ENCODE measurements around the gene DAG1. TPM values are rescaled to one million over a fixed set of nuclear protein-coding genes. Genes with fewer than 3 reads are reported as not detected.

The DAG1 gene
- 100 to 1,000 TPM in 2 of 3 donors, 10 to 100 TPM in 1; 99.7 to 116 (median 102) TPM for polyA plus RNA-seq (ENCODE audit: insufficient read length in 3 of 3)
- long read RNA-seq, donor 1, full-length matches to known transcripts, result 22 of 84 reads
- long read RNA-seq, donor 1, partial matches to known transcripts, result 62 of 84 reads
- long read RNA-seq, donor 1, other reads (novel, unspliced or antisense), result 0 of 84 reads
- long read RNA-seq, donor 2, full-length matches to known transcripts, result 34 of 34 reads
- long read RNA-seq, donor 2, partial matches to known transcripts, result 0 of 34 reads
- long read RNA-seq, donor 2, other reads (novel, unspliced or antisense), result 0 of 34 reads
- long read RNA-seq, donor 3, full-length matches to known transcripts, result 37 of 37 reads
- long read RNA-seq, donor 3, partial matches to known transcripts, result 0 of 37 reads
- long read RNA-seq, donor 3, other reads (novel, unspliced or antisense), result 0 of 37 reads
- long read RNA-seq, donor 4, full-length matches to known transcripts, result 22 of 22 reads
- long read RNA-seq, donor 4, partial matches to known transcripts, result 0 of 22 reads
- long read RNA-seq, donor 4, other reads (novel, unspliced or antisense), result 0 of 22 reads
- long read RNA-seq, donor 5, result 0 reads
- long read RNA-seq, donor 6, full-length matches to known transcripts, result 37 of 37 reads
- long read RNA-seq, donor 6, partial matches to known transcripts, result 0 of 37 reads
- long read RNA-seq, donor 6, other reads (novel, unspliced or antisense), result 0 of 37 reads
- long read RNA-seq, donor 7, full-length matches to known transcripts, result 19 of 19 reads
- long read RNA-seq, donor 7, partial matches to known transcripts, result 0 of 19 reads
- long read RNA-seq, donor 7, other reads (novel, unspliced or antisense), result 0 of 19 reads
- long read RNA-seq, donor 8, full-length matches to known transcripts, result 45 of 45 reads
- long read RNA-seq, donor 8, partial matches to known transcripts, result 0 of 45 reads
- long read RNA-seq, donor 8, other reads (novel, unspliced or antisense), result 0 of 45 reads
- long read RNA-seq, donor 9, full-length matches to known transcripts, result 34 of 90 reads
- long read RNA-seq, donor 9, partial matches to known transcripts, result 56 of 90 reads
- long read RNA-seq, donor 9, other reads (novel, unspliced or antisense), result 0 of 90 reads
- long read RNA-seq, donor 10, full-length matches to known transcripts, result 18 of 18 reads
- long read RNA-seq, donor 10, partial matches to known transcripts, result 0 of 18 reads
- long read RNA-seq, donor 10, other reads (novel, unspliced or antisense), result 0 of 18 reads
- long read RNA-seq, donor 11, full-length matches to known transcripts, result 27 of 27 reads
- long read RNA-seq, donor 11, partial matches to known transcripts, result 0 of 27 reads
- long read RNA-seq, donor 11, other reads (novel, unspliced or antisense), result 0 of 27 reads
- long read RNA-seq, donor 12, full-length matches to known transcripts, result 13 of 13 reads
- long read RNA-seq, donor 12, partial matches to known transcripts, result 0 of 13 reads
- long read RNA-seq, donor 12, other reads (novel, unspliced or antisense), result 0 of 13 reads
- long read RNA-seq, donor 13, full-length matches to known transcripts, result 54 of 54 reads
- long read RNA-seq, donor 13, partial matches to known transcripts, result 0 of 54 reads
- long read RNA-seq, donor 13, other reads (novel, unspliced or antisense), result 0 of 54 reads
- long read RNA-seq, donor 14, full-length matches to known transcripts, result 13 of 13 reads
- long read RNA-seq, donor 14, partial matches to known transcripts, result 0 of 13 reads
- long read RNA-seq, donor 14, other reads (novel, unspliced or antisense), result 0 of 13 reads
- long read RNA-seq, donor 15, full-length matches to known transcripts, result 20 of 20 reads
- long read RNA-seq, donor 15, partial matches to known transcripts, result 0 of 20 reads
- long read RNA-seq, donor 15, other reads (novel, unspliced or antisense), result 0 of 20 reads
- long read RNA-seq, donor 16, full-length matches to known transcripts, result 74 of 74 reads
- long read RNA-seq, donor 16, partial matches to known transcripts, result 0 of 74 reads
- long read RNA-seq, donor 16, other reads (novel, unspliced or antisense), result 0 of 74 reads

DNA sequence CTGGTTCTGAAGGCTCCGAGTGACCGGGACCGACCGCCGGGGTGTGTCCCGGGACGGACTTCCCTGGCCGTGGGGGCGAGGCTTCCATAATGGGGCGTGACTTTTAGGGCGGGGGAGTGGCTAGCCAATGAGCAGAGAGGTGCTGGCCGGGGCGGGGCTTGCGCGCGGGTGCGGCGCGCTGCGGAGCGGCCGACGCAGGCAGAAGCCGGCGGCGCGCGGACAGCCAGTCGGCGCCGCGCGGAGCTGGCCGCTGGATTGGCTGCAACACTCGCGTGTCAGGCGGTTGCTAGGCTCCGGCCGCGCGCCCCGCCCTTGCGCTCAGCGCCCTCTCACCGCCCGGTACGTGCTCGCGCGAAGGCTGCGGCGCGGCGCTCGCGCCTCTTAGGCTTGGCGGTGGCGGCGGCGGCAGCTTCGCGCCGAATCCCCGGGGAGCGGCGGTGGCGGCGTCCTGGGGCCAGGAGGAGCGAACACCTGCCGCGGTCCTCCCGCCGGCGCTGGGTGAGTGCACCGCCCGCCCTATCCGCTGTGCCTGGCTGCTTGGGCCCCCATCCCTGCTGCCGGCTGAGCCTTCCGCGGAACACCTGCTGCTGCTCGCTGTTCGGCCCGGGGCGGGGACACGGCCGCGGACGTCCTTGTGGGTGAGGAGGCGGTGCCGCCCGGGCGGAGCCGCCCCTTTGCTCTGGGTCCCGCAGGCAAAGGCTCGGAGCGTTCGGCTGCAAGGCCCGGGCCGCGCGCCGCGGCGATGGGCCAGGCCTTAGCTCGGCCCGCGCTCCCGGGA is at the start of gene DAG1:
Gene DAG1, plus strand, starts transcription at position 332 of the 778 bp plus-strand sequence. CDS start 40,268 bp downstream, outside the sequence.
- peak; percentile 88 to 97 (median 96) for DNase-seq (ENCODE audit: extremely low read depth in 1 of 11, low read depth in 9 of 11, low spot score in 4 of 11)

- DNase-seq (ENCODE audit: extremely low read depth in 1 of 11, low read depth in 9 of 11, low spot score in 4 of 11), result no peak
These were observed 48.1 kb upstream of the DAG1 start for GRCh38 chr3:49421890-49422378.

- DNase-seq (ENCODE audit: extremely low read depth in 1 of 11, low read depth in 9 of 11, low spot score in 4 of 11), result peak in 3 of 11 donors; percentile 45 to 67 (median 61)
These were observed 47.5 kb upstream of the DAG1 start, which contains the start of gene AMT for GRCh38 chr3:49422379-49423248. AMT (minus strand) TSS chr3:49422473; CDS start chr3:49422450, 23 bp downstream.

- no peak for DNase-seq (ENCODE audit: extremely low read depth in 1 of 11, low read depth in 9 of 11, low spot score in 4 of 11)
These were observed 45.3 kb upstream of the DAG1 start for GRCh38 chr3:49424816-49425215.

DNA sequence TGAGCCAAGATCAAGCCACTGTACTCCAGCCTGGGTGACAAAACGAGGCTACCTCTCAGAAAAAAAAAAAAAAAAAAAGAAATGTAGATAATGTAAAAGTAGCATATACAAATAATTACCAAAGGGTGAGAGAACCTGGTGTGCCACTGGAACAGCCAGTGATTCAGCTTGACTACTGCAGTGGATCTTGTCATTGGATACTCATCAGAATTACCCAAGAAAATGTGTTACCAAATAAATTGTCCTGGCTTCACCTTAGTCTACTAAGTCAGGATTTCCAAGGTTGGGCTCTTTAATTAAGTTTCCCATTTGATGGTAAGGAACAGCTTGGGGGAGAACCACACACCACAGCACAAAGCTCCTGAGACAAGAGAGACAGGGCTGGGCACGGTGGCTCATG is 42.5 kb upstream of the DAG1 start:
- no peak for DNase-seq (ENCODE audit: extremely low read depth in 1 of 11, low read depth in 9 of 11, low spot score in 4 of 11)

DNA sequence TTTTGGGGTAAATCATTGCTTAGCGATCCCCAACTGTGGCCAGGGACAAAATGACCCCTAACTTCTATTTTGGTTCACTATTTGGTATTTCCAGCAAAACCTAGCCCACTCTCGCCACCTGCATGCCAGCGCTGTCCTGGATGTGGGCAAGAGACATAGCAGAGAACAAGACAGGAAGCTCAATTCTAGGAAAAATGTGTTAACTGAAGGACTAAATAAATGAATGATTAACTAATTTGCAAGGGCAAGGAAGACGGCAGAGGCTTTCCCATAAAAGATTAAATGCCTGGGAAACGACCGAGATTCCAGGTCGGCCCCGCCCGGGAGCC is 41.4 kb upstream of the DAG1 start:
- peak in 1 of 11 donors; percentile 38 for DNase-seq (ENCODE audit: extremely low read depth in 1 of 11, low read depth in 9 of 11, low spot score in 4 of 11)

GRCh38 chr3:49434731-49435130 is 35.3 kb upstream of the DAG1 start:
- DNase-seq (ENCODE audit: extremely low read depth in 1 of 11, low read depth in 9 of 11, low spot score in 4 of 11), result no peak

- DNase-seq (ENCODE audit: extremely low read depth in 1 of 11, low read depth in 9 of 11, low spot score in 4 of 11), result no peak
These were observed 24.7 kb upstream of the DAG1 start for GRCh38 chr3:49445391-49445790.

DNA sequence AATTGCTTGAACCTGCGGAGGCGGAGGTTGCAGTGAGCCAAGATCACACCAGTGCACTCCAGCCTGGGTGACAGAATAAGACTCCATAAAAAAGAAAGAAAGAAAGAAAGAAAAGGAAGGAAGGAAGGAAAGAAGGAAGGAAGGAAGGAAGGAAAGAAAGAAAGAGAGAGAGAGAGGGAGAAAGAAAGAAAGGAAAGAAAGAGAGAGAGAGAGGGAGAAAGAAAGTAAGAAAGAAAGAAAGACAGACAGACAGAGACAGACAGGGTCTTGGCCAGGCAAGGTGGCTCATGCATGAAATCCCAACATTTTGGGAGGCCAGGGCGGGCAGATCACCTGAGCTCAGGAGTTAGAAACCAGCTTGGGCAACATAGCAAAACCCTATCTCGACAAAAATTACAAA is 16.4 kb upstream of the DAG1 start:
- no peak for DNase-seq (ENCODE audit: extremely low read depth in 1 of 11, low read depth in 9 of 11, low spot score in 4 of 11)

GRCh38 chr3:49454458-49454857 is 15.6 kb upstream of the DAG1 start:
- DNase-seq (ENCODE audit: extremely low read depth in 1 of 11, low read depth in 9 of 11, low spot score in 4 of 11), result peak in 1 of 11 donors; percentile 60

- DNase-seq (ENCODE audit: extremely low read depth in 1 of 11, low read depth in 9 of 11, low spot score in 4 of 11), result no peak
These were observed 15.0 kb upstream of the DAG1 start for GRCh38 chr3:49454898-49455681.

DNA sequence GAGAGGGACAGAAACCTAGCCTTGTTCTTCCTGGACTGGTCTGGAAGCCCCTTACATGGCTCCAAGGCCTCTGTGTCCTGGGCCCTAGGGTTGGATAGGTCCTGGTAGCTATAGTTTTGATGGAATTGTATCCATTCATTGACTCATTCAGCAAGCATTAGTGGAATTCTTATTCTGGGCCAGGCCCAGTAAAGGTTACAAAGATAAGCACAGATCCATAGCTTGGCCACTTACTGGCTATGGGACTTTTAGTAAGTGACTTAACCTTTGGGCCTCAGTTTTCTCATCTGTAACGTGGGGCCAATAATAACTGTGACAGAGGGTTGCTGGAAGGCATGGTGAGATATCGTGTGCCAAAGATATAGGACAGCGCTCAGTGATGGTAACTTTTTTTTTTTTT is 13.6 kb upstream of the DAG1 start:
- DNase-seq (ENCODE audit: extremely low read depth in 1 of 11, low read depth in 9 of 11, low spot score in 4 of 11), result no peak

DNA sequence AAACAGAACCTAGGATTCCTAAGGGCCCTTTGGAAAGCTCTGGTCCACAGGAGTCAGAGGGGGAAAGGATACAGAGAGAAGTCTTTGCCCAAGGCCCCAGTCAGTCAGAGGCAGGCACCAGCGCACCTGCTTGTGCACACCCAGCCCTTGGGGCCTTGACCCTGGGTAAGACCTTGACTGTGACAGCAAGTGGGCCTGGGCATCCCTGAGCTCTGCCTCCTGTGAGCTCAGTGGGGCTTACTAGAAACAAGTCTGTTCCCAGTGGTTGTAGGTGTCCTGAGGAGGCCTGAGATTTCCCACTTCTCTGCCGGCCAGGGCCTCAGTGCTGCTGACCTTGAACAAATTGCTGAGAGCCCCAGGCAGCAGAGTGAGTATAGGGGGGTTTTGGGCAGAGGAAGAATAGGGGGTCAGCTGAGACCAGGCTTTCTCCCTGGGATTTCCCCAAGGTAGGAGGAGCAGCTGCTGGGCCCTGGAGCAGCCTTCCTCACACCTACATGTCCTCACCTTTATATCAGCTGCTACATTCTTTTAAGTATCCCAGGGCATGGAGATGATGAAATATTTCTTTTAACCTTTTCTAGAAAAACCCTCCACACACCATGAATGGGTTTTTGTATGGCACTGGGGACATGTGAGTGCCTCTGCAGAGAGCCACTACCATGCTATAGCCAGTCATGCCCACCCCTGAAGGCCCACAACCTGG is 9.7 kb upstream of the DAG1 start:
- no peak for DNase-seq (ENCODE audit: extremely low read depth in 1 of 11, low read depth in 9 of 11, low spot score in 4 of 11)

DNA sequence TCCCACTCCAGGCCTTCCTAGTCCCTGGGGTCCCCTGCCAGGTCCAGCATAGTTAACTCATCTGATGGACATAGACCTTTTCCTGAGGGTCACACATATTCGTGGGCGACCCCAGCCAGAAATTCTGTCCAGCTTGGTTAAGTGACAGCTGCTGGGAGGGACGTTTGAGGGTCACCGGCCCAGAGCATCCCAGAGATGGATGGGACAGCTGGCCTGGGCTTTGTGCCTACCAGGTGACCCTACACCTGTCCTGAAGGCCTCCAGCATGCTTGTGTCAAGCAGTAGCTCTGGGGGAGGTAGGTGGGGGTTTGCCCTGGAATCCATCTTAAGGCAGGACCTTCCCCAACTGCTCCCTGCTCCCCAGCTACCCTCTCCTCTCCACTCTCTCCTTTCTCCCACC is 9.1 kb upstream of the DAG1 start:
- no peak for DNase-seq (ENCODE audit: extremely low read depth in 1 of 11, low read depth in 9 of 11, low spot score in 4 of 11)
